ENCODE data around the gene SYNC.

DNA sequence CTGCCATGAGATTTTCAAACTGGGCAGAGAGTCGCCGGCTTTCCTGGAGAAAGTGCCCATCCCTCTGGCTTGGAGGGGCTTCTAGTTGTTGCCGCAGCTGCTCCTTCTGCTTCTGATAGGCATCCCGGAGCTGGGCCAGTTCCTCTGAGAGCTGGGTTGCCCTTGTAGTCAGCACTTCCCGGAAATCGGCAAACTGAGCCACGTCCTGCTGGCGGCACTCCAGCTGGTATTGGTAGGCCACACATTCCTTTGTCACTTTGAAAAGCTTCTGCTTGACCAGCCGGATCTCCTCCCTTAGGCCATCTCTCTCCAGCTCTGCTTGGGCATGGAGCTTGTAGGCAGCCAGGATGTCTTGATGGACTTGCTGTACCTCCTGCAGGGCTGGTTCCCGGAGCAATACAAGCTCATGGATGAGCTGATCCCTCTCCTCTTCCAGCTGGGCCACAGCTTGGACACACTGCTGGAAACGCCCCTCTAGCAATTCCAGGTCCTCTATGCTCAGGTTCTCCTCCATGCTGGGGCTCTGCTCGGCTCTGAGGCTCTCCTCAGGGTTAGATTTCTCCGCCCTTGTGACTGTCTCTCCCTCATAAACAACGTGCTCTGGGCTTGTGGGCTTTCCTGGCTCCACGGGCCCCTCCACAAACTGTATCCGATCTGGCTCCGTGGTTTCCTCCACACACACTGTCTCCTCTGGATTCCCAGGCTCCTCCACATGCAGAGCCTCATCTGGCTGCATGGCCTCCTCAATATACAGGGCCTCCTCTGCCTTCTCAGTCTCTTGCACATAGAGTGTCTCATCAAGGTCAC, 7.3 kb downstream of the SYNC start:
- no peak for TF ChIP-seq EZH2 (IDR thresholded peaks at IDR 0.05; ENCODE audit: insufficient read depth, poor library complexity, severe bottlenecking)
- TF ChIP-seq EZH2phosphoT487 (IDR thresholded peaks at IDR 0.05; ENCODE audit: insufficient read depth, low read depth): no peak
